BE2C (cell line): ENCODE measurements around the gene HCN1.

Experiments
- DNase-seq: peaks from one replicate; pipeline ENCODE4 v3.0.0-alpha.2; 2020
- H3K27me3 ChIP-seq: fragments of 250-450 bp; sonication (Bioruptor Pico); 2 replicates; pipeline ENCODE4 v1.5.1; 2020; ENCODE audit warnings: mild to moderate bottlenecking
- H3K36me3 ChIP-seq: fragments of 250-450 bp; sonication (Bioruptor Pico); 2 replicates; pipeline ENCODE4 v1.5.1; 2020; ENCODE audit warnings: mild to moderate bottlenecking
- H3K4me1 ChIP-seq: fragments of 250-450 bp; sonication (Bioruptor Pico); 2 replicates; pipeline ENCODE4 v1.5.1; 2020
- H3K4me3 ChIP-seq: 2 replicates; pipeline ENCODE4 v1.5.1; 2011; ENCODE audit warnings: low read depth, low read length
- H3K9me3 ChIP-seq: fragments of 250-450 bp; sonication (Bioruptor Pico); 2 replicates; pipeline ENCODE4 v1.5.1; 2020
- CTCF ChIP-seq: IDR thresholded peaks from 2 replicates; pipeline ENCODE4 v1.5.1; 2012; ENCODE audit warnings: mild to moderate bottlenecking, low read depth, low read length

The HCN1 gene

GRCh38 chr5:45264447-45264846, 431.7 kb downstream of the HCN1 start:
- DNase-seq: no peak
- Histone ChIP-seq H3K9me3 (no peaks in the 10 kb centered on the region), H3K27me3 (no peaks in the 10 kb centered on the region), H3K36me3 (peaks cover 7% of the 10 kb centered on the region), H3K4me1 (peaks cover 7% of the 10 kb centered on the region; the same call in 1 of the 2 replicates), H3K4me3 (no peak overlapping the region)
- TF ChIP-seq CTCF: no peak

GRCh38 chr5:45262061-45262590, 434.1 kb downstream of the HCN1 start:
- Histone ChIP-seq H3K36me3 (peaks cover 7% of the 10 kb centered on the region), H3K4me1 (peaks cover 5% of the 10 kb centered on the region; the same call in 1 of the 2 replicates), H3K9me3 (no peaks in the 10 kb centered on the region), H3K27me3 (no peaks in the 10 kb centered on the region), H3K4me3 (no peak overlapping the region)
- TF ChIP-seq CTCF: no peak
- DNase-seq: no peak

GRCh38 chr5:45261125-45261524, 435.1 kb downstream of the HCN1 start:
- Histone ChIP-seq H3K36me3 (peaks cover 7% of the 10 kb centered on the region), H3K4me1 (peaks cover 5% of the 10 kb centered on the region; the same call in 1 of the 2 replicates), H3K27me3 (no peaks in the 10 kb centered on the region), H3K4me3 (no peak overlapping the region), H3K9me3 (no peaks in the 10 kb centered on the region)
- TF ChIP-seq CTCF: no peak
- no peak for DNase-seq

- Histone ChIP-seq H3K36me3 (peaks cover 7% of the 10 kb centered on the region), H3K9me3 (no peaks in the 10 kb centered on the region), H3K4me3 (no peak overlapping the region), H3K27me3 (no peaks in the 10 kb centered on the region), H3K4me1 (peaks cover 5% of the 10 kb centered on the region; the same call in 1 of the 2 replicates)
- DNase-seq: peak; percentile 15
- TF ChIP-seq CTCF: no peak
Observed at GRCh38 chr5:45260292-45260691, 435.9 kb downstream of the HCN1 start.

- DNase-seq: no peak
- Histone ChIP-seq H3K27me3 (no peaks in the 10 kb centered on the region), H3K4me1 (no peaks in the 10 kb centered on the region), H3K36me3 (no peaks in the 10 kb centered on the region), H3K4me3 (no peak overlapping the region), H3K9me3 (no peaks in the 10 kb centered on the region)
- TF ChIP-seq CTCF: no peak
Observed at GRCh38 chr5:45252978-45253377, 443.2 kb downstream of the HCN1 start.

- H3K4me1 ChIP-seq: no peaks in the 10 kb centered on the region
- H3K36me3 ChIP-seq: no peaks in the 10 kb centered on the region
- DNase-seq: no peak
- TF ChIP-seq CTCF: no peak
- H3K27me3 ChIP-seq: no peaks in the 10 kb centered on the region
- H3K4me3 ChIP-seq: no peak overlapping the region
- H3K9me3 ChIP-seq: no peaks in the 10 kb centered on the region
Observed at GRCh38 chr5:45252541-45252940, 443.6 kb downstream of the HCN1 start.
